Subcutaneous adipose tissue (tissue), 4 donors: Measurements from ENCODE around the gene FNDC3A. TPM values are rescaled to one million over a fixed set of nuclear protein-coding genes. Genes with fewer than 3 reads are reported as not detected.

Source experiments
- total RNA-seq, 4 donors: library from RNA; depleted of rRNA; stranded (reverse); fragments of >200 nt; gene quantifications; one replicate each; pipeline ENCODE4 v1.1.0, GENCODE V29; 2016
- TF ChIP-seq, protein P1 (sequence below): fragments of 450-650 bp; IDR thresholded peaks from one replicate; pipeline ENCODE4 v1.5.1; 2016; ENCODE audit warnings: low read depth, mild to moderate bottlenecking, control low read depth, antibody characterized with exemption, moderate library complexity

The FNDC3A gene
- total RNA-seq, 4 donors from 2014 or later, result 30.1 to 61.2 (median 47.2) TPM

DNA sequence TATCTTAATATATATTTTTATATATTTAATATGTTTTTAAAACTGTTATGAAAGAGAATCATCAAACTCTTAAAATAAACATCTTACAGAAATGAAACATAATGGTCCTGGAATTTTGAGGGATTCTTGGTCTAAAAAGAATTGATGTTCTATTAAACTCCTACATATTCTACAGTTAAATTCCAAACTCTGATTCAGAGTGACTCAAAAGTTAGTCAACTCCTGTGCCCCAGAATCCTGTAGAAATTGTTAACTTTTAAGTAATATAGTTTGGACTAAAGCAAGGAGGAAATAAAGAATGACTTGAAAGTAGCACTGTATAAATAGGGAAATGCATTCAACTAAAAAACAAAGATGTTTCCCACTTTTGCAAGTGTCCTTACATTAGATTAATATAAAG, 47.7 kb downstream of the FNDC3A start:
- TF ChIP-seq, protein P1, sequence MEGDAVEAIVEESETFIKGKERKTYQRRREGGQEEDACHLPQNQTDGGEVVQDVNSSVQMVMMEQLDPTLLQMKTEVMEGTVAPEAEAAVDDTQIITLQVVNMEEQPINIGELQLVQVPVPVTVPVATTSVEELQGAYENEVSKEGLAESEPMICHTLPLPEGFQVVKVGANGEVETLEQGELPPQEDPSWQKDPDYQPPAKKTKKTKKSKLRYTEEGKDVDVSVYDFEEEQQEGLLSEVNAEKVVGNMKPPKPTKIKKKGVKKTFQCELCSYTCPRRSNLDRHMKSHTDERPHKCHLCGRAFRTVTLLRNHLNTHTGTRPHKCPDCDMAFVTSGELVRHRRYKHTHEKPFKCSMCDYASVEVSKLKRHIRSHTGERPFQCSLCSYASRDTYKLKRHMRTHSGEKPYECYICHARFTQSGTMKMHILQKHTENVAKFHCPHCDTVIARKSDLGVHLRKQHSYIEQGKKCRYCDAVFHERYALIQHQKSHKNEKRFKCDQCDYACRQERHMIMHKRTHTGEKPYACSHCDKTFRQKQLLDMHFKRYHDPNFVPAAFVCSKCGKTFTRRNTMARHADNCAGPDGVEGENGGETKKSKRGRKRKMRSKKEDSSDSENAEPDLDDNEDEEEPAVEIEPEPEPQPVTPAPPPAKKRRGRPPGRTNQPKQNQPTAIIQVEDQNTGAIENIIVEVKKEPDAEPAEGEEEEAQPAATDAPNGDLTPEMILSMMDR, result no peak

DNA sequence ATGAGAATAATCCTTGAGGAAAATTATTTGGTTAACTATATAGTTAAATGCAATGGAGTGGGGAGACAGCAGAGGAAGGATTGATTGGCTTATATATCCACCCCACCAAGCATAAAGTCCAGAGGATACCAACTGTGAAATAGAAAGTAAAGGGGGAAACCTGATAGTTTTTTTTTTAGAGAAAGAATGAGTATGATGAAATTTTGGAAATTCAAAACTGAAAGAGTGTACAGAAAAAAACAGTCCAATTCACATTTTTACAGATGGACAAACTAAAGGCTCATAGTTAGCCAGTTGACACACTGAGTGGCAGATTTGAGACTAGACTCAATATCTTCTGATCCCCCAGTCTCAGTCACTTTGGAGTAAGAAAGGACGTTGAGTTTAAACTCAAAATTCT, 51.1 kb downstream of the FNDC3A start:
- TF ChIP-seq, protein P1, result no peak

DNA sequence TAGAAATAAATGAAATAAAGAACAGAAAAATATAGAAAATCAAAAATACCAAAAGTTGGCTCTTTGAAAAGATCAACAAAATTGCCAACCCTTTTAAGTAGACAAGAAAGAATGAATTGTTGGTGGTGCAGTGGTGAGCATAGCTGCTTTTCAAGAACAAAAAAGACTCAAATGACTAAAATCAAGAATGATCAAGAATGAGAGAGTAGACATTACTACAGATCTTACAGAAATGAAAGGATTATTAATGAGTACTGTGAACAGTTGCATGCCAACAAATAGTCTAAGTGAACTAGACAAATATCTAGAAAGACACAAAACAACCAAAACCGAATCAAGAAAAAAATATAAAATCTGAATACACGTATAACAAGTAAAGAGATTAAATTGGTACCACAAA, 53.9 kb downstream of the FNDC3A start:
- TF ChIP-seq, protein P1, result no peak

DNA sequence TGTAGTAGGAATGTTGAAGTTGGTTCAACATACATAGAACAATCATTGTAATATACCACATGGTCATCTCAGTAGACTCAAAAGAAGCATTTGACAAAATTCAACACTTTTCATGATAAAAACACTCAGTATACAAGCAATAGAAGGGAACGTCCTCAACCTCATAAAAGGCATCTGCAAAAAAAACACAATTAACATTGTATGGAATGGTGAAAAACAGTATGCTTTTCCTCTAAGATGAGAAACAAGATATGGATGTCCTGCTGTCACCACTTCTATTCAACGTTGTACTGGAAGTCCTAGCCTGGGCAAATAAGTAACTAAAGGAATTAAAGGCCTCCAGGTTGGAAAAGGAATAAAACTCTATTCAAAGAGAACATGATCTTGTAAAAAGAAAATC, 54.5 kb downstream of the FNDC3A start:
- TF ChIP-seq, protein P1, result no peak

DNA sequence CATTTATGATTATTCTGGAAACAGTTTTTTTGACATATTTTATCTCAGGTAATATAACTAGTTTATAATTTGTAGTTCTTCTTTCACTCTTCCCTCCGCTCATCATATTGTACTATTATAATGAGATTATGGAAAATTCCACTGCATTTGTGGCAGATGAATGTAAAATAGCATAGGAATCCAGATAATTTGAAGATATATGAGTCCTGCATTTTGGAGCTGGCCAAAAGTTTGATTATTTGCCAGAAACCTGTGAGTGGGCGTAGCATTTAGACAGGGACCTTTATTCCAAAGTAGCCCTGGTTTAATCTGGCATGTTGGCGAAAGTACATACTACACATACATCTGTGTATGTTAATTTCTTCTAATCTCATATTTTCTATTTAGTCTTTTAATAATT, 65.2 kb downstream of the FNDC3A start:
- TF ChIP-seq, protein P1, result no peak

DNA sequence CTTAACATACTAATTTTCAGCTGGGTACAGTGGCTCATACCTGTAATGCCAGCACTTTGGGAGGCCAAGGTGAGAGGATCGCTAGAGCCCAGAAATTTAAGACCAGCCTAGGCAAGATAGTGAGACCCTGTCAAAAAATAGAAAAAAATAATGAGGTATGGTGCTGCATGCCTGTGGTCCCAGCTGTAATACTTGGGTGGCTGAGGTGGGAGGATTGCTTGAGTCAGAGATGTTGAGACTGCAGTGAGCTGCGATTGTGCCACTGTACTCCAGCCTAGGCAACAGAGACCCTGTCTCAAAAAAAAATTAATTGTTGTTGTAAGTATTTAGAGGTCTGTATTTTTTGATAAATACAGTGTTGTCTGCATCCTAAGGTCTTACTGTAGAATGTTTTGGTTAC, 66.8 kb downstream of the FNDC3A start:
- TF ChIP-seq, protein P1, result no peak

DNA sequence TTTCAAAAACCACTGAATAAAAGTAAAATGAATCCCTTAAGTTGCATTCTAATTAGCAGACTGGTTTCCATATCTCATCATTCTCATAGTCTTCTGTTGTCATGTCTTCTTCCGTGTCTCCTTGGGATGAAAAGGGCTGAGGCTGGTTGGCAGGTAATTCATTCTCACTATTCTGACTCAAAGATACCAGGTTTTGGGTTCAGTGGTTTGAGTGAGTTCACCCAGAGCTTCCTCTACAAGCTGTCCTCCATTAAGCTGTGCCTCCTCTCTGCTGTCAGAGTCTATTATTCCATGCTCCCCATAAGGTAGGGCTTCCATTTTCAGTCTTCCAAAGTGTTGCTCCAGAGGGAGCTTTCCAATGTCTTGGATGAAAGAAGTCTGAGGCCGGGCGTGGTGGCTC, 68.3 kb downstream of the FNDC3A start:
- TF ChIP-seq, protein P1, result no peak
